OCI-LY7 (cell line): ENCODE measurements around the gene OPTC.

Source experiments
- EZH2phosphoT487 ChIP-seq: fragments of 200-600 bp; sonication (generic); IDR thresholded peaks from 2 replicates; pipeline ENCODE4 v1.6.1; 2018; ENCODE audit warnings: low read depth, borderline replicate concordance, mild to moderate bottlenecking, mixed run types, antibody characterized with exemption, low read length, moderate library complexity, mixed read lengths
- TF ChIP-seq, protein P1 (sequence below): fragments of 200-600 bp; sonication (generic); conservative IDR thresholded peaks from 2 replicates; pipeline ENCODE4 v1.5.1; 2014; ENCODE audit warnings: mild to moderate bottlenecking, antibody characterized with exemption, low read length, moderate library complexity, mixed read lengths

DNA sequence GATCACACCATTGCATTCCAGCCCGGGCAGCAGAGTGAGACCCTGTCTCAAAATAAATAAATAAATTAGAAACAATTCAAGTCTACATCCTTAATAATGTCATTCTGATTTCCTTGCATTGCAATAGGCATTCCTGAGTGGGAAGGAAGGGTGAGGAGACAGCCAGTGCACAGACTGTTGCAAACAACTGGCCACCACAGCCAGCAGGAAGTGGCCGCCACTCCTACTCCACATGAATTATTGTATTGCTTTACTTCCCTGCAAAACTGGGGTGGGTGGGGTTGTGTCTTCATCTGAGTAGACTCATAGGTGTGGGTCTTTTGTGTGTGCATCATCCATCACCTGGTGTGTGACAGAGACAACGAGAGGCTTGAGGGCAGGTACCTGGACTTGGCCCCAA lies 60.1 kb downstream of the OPTC start:
- TF ChIP-seq, protein P1, sequence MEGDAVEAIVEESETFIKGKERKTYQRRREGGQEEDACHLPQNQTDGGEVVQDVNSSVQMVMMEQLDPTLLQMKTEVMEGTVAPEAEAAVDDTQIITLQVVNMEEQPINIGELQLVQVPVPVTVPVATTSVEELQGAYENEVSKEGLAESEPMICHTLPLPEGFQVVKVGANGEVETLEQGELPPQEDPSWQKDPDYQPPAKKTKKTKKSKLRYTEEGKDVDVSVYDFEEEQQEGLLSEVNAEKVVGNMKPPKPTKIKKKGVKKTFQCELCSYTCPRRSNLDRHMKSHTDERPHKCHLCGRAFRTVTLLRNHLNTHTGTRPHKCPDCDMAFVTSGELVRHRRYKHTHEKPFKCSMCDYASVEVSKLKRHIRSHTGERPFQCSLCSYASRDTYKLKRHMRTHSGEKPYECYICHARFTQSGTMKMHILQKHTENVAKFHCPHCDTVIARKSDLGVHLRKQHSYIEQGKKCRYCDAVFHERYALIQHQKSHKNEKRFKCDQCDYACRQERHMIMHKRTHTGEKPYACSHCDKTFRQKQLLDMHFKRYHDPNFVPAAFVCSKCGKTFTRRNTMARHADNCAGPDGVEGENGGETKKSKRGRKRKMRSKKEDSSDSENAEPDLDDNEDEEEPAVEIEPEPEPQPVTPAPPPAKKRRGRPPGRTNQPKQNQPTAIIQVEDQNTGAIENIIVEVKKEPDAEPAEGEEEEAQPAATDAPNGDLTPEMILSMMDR: no peak
- TF ChIP-seq EZH2phosphoT487: no peak
